GM19099 (cell line): Measurements from ENCODE around the gene FAM174C.

ENCODE experiments used
- POLR2A ChIP-seq: IDR thresholded peaks from 3 replicates; pipeline ENCODE4 v1.6.1; 2011; ENCODE audit warnings: low read depth; ENCODE audit not compliant: insufficient read length; ENCODE audit errors: extremely low read depth

Gene FAM174C

GRCh38 chr19:1288833-1289685, 13.7 kb downstream of the FAM174C start:
- no peak for TF ChIP-seq POLR2A

DNA sequence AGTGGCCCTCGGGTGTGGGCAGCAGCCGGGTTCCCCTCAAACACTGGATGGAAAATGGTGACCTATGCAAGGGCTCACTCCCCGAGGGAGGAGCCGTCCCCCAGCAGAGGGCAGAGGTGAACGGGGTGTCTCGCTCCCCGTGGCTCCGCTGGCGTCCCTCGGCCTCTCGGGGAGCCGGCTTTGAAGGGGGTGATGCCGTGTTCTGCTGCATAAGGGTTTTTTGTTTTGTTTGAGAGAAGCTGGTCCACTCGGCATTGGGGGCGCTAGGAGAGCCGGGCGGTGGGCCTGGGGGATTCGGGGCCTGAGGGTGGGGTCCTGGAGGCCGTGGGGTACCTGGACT, 14.3 kb downstream of the FAM174C start:
- TF ChIP-seq POLR2A = no peak

GRCh38 chr19:1290196-1290702, 14.9 kb downstream of the FAM174C start:
- no peak for TF ChIP-seq POLR2A

- no peak for TF ChIP-seq POLR2A
Measured at GRCh38 chr19:1290703-1291651, 15.6 kb downstream of the FAM174C start.

DNA sequence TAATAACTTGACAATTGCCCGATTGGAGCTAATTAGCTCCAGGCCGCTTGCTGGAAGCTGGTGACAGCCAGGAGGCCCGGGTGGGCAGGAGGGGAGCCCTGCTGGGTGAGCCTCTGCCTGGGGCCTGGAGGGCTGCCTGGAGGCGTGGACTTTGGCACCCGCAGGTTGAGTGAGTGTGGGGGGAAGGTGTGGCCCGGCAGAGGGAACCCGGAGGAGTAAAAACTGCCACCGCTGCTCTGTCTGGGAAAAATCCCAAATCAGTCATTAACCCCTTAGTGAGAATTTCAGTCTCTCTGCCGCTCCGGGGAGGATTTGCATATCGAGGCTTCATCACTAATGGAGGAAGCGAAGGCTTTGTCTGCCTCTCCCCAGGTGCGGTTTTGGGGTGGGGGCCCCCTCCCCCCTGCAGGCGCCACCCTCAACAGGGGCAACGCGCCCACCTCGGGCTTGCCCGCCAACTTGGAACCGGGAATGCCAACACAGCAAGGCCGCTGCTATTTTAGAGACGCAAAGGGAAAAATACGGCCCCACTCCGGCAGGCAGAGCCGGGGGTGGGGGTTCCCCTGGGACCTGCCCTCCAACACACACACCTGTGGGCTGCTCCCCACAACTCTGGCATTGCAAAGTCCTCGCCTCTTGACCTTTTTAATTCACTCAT, 16.6 kb downstream of the FAM174C start:
- TF ChIP-seq POLR2A = no peak

DNA sequence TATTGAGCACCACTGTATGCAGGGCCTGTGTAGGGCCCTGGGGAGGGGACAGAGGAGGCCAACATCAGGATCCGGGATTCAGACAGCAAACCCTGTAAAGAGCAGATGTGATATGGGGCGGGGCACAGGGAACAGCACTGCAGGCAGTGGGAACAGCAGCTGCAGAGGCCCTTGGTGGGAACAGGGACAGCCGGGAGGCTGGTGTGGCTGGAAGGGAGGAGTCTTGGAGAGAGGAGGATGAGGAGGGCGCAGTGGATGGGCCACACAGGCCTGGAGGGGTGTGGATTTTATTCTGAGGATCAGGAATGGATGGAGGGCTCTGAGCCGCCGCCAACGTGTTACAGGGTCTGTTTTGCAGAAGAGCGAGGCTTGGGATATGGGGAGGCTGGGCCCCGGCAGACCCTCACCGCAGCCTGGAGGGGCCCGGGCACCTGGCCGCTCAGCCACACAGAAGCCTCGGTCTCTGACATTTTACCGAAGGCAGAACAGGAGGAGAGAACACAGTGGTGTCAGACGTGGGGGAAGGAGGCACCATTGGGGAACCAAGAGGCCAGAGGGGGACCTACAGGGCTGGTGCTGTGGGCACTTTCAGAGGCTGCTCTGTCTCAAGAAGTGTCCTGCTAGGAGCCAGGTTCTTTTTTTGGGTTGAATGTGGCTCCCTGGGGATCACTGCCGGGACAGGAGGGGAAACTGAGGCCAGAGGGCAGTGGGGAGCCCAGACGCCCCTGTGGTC, 17.3 kb downstream of the FAM174C start:
- TF ChIP-seq POLR2A = no peak

GRCh38 chr19:1293782-1294604, 18.7 kb downstream of the FAM174C start:
- TF ChIP-seq POLR2A = no peak

GRCh38 chr19:1294688-1295087, 19.4 kb downstream of the FAM174C start:
- TF ChIP-seq POLR2A = no peak

- TF ChIP-seq POLR2A = no peak
Measured at GRCh38 chr19:1295169-1296012, 20.1 kb downstream of the FAM174C start.

DNA sequence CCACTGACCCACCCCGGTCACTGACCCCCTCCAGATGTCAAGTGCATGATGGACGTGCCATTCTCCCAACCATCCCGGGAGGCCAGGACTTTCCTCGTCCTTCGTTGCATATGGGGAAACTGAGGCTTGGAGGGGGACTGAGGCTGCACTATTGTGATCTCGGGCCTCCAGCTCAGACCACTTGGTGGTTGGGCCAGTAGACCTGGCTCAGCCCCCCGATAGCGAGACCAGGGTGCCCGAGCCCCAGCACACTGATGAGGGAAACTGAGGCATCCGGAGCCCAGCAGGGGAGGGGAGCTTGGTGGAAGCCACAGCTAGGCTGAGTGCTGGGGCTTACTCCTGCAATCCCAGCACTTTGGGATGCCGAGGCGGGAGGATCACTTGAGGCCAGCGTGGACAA, 20.7 kb downstream of the FAM174C start:
- TF ChIP-seq POLR2A = no peak

GRCh38 chr19:1296575-1297271, 21.4 kb downstream of the FAM174C start:
- no peak for TF ChIP-seq POLR2A

GRCh38 chr19:1298235-1298634, 22.9 kb downstream of the FAM174C start:
- TF ChIP-seq POLR2A = no peak
